Hematopoietic multipotent progenitor cell treated with erythropoietin and hydrocortisone succinate and interleukin-3 and kit ligand, for 6 days (in vitro differentiated cells): ENCODE measurements around the gene ZSWIM3.

Experiments
- DNase-seq: peaks from one replicate; pipeline ENCODE4 v3.0.0-alpha.2; 2015

The ZSWIM3 gene

DNA sequence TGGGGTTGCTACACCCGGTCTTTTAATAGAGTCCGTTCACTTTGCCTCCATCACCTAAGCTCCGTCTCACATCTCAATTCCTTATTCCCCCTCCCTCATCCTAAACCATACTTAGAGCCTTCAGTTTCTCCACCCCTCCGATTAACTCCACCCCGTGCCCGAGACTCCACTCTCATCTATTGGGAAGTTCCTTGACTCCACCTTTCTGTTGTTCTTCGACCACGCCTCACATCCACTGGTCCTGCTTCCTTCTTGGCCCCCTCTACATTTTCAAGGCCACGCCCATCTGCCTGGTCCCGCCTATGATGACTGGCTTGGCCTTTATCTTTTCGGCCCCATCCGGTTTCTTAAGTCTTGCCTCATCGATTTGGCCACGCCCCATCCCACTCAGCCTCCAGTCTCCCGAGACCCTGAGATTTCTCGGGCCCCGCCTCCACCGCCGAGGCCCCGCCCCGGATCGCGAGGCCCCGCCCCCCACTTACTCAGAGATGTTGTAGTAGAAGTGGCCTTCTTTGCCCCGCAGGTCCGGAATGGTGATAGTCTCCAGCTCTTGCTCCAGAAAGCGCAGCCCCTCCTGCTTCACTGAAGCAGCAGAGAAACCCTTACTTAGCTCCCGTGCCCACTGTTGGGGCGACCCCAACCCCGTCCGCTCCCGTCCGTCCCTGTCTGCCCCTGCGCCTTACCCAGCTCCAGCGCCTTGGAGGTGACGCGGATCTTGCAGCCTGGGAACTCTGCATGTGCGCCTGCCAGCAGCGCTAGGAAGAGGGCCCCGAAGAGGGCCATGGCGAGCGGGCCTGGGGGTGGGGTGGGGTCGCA lies 53.5 kb downstream of the ZSWIM3 start:
- peak; percentile 100 for DNase-seq

DNA sequence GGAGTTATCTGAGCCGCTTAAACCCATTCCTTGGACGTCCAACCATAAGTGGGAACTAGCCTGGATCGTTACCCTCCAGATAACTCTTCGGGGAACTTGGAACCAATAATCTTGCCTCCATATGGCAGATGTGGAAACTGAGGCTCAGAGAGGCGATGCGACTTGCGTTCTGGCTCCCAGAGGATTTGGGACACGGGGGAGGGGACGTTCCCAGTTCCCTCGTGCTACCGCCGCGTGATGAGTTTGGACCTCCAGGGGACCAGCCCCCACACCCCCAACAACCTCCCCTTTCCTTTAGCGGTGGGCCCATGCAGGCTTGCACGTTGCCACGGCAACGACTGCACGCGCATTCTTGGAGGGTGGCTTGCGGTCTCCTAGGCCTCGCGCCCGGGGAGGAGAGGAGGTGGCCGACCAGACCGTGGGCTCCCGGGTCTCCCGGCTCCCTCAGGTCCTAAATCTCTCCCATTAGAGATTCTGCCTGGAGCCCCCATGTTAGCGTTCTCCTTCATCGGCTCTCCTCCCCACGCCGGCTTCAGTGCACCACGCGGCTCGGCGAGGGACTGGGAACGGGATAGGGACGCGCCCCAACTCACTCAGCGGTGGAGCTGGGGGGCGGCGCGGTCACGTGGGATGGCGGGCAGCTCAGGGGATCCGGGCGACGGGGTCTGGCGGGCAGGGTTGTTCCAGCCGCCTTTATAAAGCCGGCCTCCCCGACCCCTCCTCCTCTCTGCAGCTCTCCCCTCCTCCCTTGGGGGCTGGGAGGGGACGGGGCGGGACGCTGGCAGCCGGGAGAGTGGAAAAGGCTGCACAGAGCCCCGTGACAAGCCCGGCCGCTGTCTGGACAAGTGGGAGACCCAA lies 54.3 kb downstream of the ZSWIM3 start, which contains the start of gene PLTP:
TSS of gene PLTP (minus strand) at position 670 of the 858 bp plus-strand sequence. CDS start 703 bp downstream, outside the sequence.
- DNase-seq: peak; percentile 72

DNA sequence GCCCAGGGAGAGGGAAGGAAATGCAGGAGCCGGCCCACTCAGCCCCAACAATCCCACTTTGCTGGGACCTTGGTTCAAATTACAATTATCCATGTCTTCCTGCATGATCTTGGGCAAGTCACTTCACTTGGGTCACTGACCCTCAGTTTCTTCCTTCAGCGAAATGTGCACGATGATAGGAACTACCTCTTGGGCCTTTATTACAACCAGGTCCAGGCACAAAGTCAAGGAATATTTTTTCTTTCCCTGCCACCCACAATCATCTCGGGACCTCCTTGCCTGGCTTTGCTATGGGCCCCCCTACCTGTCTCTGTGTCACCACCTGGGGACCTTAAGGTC lies 54.9 kb downstream of the ZSWIM3 start:
- DNase-seq: no peak

DNA sequence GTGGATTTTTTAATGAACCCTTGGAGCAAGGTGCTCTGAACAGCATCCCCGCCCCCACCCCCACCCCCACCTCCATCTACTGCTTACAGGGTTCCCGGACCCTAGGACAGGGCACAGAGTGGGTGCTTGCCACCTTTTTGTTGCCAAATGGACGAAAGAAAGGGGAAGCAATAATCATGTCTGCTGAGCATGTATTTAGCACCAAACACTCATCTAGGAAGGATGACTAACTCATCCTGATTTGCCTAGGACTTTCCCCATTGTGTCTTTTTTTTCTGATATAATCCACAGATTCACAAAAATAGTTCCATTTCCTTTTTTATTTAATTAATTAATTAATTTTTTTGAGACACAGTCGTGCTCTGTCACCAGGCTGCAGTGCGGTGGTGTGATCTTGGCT lies 55.7 kb downstream of the ZSWIM3 start:
- DNase-seq: no peak

DNA sequence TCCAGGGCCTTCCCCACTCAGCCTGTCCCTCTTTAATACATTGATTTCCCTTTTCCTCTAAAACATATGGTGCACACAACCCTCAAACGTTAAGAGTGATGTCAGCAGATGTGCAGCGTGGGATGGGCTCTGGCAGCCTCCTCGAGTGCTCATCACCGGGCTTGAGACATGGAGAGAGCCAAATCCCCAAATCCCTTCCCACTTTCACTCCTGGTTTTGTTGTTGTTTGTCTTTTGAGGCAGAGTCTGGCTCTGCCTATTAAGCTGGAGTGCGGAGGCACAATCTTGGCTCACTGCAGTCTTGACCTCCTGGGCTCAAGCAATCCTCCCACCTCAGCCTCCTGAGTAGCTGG lies 60.4 kb downstream of the ZSWIM3 start:
- DNase-seq: no peak

DNA sequence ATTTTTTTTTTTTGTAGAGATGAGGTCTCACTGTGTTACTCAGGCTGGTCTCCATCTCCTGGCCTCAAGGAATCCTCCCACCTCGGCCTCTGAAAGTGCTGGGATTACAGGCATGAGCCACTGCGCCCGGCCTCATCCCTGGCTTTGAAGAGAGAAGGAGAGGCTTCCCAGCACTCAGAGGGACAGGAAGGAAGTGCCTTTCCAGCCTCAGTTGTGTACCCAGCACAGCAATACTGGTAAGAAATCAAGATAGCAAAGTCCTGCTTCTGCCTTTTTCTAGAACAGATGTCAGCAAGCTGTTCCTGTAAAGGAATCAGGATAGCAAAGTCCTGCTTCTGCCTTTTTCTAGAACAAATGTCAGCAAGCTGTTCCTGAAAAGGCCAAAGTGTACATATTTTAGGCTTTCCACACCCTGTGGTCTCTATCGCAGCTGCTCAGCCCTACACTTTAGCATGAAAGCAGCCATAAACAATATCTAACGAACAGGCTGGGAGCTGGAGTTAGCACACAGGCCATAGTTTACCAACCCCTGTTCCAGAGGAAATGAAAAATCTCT lies 60.8 kb downstream of the ZSWIM3 start:
- no peak for DNase-seq

DNA sequence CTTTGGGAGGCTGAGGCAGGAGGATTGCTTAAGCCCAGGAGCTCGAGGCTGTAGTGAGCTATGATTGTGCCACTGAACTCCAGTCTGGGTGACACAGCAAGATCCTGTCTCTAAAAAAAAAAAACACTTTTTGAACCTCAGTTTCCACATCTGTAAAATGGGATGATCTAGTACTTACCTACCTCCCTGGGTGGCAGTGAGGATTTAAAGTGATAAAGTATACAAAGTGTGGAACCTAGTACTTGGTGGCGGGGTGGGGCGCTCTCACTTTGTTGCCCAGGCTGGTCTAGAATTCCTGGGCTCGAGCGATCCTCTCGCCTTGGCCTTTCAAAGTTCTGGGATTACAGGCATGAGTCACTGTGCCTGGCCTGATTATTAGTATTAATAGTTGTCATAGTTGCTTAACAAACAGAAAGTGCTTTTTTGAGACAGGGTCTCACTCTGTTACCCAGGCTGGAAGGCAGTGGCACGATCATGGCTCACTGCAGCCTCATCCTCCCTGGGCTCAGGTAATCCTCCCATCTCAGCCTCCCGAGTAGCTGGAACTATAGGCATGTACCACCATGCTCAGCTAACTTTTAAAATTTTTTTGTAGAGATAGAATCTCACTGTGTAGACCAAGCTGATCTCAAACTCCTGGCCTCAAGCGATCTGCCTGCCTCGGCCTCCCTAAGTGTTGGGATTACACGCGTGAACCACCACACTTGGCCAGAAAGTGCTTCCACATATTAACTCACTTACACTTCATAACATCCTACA lies 61.5 kb downstream of the ZSWIM3 start:
- DNase-seq: no peak

DNA sequence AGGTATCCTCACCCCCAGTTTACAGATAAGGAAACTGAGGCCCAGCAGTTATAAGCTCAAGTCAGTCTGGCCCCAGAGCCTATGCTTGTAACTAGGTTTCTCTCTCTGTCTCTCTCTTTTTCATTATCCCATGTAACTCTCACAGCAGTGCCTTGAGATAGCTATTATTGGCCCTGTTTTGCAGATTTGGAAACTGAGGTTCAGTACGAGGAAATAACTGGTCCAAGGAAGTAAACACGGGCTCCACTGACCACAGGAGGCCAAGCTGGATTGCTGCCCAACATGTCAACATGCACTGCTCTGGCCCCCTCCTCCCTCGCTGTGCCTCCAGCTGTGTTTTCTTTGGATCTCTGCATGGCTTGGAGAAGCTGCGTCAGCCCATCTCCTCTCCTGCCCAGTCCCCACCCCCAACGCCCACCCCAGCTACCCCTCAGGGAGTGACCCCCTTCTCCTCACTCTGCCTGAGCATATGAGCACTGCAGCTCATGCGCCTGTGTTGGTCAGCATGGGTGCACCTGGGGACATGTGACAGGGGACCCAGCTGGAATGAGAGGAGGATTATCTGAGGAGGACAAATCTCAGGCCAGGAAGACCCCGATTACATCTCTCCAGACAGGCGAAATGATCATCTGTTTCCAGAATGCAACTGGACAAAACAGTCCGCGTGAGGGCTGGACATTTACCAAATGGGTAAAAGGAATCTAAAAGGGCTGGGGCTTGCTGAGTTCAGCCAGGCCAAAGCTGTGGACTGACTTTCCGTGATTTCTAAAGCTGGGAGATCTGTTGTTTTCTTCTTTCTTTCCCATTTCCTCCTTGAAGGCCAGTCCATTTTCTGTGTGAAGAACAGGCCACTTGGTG lies 62.4 kb downstream of the ZSWIM3 start:
- no peak for DNase-seq

DNA sequence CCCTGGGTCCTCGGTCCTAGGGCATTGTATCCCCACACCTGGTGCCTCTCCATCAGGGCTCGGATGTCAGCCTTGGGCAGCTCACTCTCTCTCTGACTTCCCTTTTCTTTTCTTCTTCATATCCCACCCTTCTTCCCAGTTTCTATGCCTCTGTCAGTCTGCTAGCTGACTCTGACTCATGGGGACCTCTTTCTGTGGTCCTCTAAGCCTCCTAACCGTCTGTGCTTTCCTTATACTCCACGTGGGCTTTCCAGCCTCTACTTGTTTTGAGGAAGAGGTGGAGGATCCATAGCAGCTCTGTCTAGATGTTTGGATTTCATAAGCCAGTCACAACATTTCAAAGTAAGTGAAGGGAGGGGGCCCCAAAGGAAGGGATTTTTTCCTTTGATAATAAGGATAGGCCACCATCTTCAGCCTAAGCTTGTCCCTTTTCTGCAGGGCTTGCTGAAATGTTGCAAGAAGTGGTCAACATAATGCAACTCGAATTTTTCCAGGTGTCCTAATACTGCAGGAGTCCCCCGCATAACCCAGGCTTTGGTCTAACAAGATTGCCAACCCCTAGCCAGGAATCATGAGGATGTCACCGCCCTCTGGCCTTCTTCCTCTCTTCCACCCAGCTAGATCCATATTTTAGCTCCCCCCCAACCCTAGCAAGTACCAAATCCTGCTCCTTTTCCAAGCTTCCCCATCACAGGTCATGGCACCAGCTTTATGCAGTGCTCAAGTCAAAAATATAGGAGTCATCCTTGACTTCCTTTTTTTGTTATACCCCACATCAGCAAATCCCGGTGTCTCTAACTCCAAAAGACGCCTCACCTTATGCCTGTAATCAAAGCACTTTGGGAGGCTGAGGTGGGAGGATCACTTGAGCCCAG lies 63.3 kb downstream of the ZSWIM3 start:
- no peak for DNase-seq

DNA sequence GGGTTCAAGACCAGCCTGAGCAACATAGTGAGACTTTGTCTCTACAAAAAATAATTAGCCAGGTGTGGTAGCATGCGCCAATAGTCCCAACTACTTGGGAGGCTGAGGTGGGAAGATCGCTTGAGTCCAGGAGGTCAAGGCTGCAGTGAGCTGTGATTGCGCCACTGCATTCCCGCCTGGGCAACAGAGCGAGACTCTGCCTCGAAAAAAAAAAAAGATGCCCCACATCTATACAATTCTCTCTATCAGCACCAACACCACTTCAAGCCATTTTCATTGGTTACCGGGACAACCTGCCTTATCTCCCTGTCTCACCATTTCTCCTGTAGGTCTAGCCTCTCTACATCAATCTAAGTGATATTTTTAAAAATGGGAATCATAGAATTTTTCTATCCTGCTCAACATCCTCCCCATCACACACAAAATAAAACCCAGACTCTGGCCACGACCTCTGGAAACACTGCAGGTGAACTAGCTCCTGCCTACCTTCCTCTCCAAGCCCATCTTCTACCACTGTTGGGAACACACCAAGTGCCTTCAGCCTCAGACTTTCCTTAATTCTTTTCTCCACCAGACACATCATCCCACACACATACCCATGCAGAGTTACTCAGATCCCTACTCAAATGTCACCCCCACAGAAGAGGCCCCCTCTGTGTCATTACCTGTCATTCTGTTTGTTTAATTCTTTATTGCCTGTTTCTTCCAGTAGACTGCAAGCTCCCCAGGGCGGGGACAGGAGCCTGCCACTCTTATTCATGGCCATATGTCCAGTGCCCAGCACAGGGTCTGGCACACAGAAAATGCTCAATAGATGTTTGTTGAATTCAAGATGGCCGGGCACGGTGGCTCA lies 64.1 kb downstream of the ZSWIM3 start:
- DNase-seq: no peak

DNA sequence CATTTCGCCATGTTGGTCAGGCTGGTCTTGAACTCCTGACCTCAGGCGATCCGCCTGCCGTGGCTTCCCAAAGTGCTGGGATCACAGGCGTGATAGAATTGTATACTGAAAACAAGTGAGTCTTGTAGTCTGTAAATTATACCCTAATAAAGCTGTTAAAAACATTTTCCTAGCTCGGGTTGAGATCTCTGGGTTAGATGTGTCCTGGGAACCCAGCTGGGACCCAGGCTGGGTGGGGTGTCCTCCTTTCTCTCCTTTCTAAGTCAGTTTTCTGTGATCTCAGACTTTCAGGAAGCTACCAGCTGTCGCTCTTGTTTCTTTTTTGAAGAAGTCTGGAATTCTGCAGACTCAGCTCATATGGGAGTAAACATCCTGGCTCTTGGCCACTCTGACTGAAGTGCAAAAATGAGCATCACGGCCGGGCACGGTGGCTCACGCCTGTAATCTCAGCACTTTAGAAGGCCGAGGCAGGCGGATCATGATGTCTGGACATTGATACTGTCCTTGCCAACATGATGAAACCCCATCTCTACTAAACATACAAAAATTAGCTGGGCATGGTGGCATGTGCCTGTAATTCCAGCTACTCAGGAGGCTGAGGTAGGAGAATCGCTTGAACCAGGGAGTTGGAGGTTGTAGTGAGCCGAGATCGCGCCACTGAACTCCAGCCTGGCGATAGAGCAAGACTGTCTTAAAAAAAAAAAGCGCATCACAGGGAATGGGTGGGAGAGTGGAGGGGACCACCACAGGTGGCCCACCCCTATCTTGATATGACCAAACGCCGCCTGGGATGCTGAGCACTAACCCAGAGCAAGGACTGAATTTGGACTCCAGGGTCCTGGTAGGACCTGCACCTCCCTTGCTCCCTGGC lies 67.2 kb downstream of the ZSWIM3 start:
- no peak for DNase-seq

DNA sequence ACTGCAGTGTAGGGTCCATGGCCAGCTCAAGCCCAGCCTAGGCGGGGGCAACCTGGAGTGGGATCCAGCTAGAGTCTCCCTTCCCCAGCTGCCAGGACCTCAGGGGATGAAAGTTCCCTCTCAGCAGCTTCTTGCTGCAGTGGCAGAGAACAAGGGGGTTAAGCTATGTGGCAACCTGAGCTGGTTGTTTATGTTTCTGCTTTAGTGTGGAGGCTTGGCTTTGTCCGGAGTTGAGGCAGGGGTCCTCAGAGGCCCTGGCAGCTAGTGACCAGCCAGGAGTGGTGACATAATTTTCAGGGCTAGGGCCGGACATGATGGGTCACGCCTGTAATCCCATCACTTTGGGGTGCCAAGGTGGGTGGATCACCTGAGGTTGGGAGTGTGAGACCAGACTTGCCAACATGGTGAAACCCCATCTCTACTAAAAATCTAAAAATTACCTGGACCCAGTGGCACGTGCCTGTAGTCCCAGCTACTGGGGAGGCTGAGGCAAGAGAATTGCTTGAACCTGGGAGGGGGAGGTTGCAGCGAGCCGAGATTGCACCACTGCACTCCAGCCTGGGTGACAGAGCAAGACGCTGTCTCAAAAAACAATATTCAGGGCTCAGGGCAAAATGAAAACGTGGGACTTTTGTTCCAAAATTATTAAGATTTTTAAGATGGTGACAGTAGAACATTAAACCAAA lies 68.5 kb downstream of the ZSWIM3 start:
- DNase-seq: no peak

DNA sequence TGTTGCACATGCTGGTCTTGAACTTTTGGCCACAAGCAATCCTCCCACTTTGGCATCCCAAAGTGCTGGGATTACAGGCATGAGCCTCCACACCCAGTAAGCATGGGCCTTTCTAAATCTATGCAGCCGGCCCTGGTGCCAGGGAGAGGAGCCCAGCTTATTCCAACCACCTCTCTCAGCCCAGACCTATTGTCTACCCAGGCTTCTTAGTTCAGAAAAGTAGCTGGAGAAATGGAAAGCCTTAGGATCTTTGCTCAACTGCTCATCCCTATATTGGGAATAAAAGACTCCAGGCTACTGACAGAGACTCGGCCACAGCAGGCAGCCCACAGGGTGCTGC lies 69.3 kb downstream of the ZSWIM3 start:
- DNase-seq: no peak

DNA sequence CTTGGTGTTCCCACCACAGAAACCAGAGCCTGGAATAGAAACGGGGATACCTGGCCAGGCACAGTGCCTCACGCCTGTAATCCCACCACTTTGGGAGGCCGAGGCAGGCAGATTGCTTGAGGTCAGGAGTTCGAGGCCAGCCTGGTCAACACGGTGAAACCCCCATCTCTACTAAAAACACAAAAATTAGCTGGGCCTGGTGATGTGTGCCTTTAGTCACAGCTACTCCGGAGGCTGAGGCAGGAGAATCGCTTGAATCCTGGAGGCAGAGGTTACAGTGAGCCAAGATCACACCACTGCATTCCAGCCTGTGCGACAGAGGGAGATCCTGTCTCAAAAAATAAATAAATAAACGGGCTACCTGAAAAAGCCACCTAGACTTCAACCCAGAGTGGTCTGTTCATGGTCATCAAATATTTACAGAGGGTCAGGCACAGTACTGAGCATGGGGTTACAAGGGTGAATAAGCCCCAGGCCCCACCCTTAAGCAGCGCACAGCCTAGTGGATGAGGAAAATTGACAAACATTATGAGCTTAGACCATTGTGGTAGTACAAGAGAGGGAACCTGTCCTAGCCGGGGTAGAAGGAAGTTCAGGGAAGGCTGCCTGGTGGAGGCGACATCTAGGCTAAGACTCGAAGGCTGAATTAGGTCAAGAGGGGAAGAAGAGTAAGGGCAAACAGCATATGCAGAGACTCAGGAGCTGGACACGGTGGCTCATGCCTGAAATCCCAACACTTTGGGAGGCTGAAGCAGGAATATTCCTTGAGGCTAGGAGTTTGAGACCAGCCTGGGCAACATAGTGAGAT lies 69.9 kb downstream of the ZSWIM3 start:
- DNase-seq: no peak
